NCI-H2029 treated with DMSO at 0.1 percent for 48 hours (cell line): ENCODE results near the gene ARHGAP15.

Source experiments
- DNase-seq: peaks from one replicate; lab custom pipeline; 2025; lab: John Stamatoyannopoulos, UW

Gene ARHGAP15

GRCh38 chr2:143768991-143769390 lies 639.8 kb downstream of the ARHGAP15 start:
- DNase-seq, result no peak

GRCh38 chr2:143771939-143772338 lies 642.7 kb downstream of the ARHGAP15 start:
- DNase-seq, result no peak

- DNase-seq, result no peak
Measured at GRCh38 chr2:143776526-143777297, 647.5 kb downstream of the ARHGAP15 start.

- DNase-seq, result no peak
Measured at GRCh38 chr2:143779021-143779420, 649.8 kb downstream of the ARHGAP15 start.

- no peak for DNase-seq
Measured at GRCh38 chr2:143786026-143786765, 657.0 kb downstream of the ARHGAP15 start.

- no peak for DNase-seq
Measured at GRCh38 chr2:143787674-143788073, 658.5 kb downstream of the ARHGAP15 start.

- no peak for DNase-seq
Measured at GRCh38 chr2:143792602-143793001, 663.4 kb downstream of the ARHGAP15 start.

GRCh38 chr2:143793381-143793780 lies 664.2 kb downstream of the ARHGAP15 start:
- DNase-seq, result no peak

- DNase-seq, result no peak
Measured at GRCh38 chr2:143796051-143796450, 666.8 kb downstream of the ARHGAP15 start.

GRCh38 chr2:143801561-143801960 lies 672.3 kb downstream of the ARHGAP15 start:
- no peak for DNase-seq

GRCh38 chr2:143802242-143802641 lies 673.0 kb downstream of the ARHGAP15 start:
- DNase-seq, result no peak

- DNase-seq, result no peak
Measured at GRCh38 chr2:143802871-143803650, 673.8 kb downstream of the ARHGAP15 start.

- DNase-seq, result no peak
Measured at GRCh38 chr2:143803936-143804335, 674.7 kb downstream of the ARHGAP15 start.

- DNase-seq, result no peak
Measured at GRCh38 chr2:143805666-143806065, 676.4 kb downstream of the ARHGAP15 start.

- DNase-seq, result no peak
Measured at GRCh38 chr2:143807192-143807591, 678.0 kb downstream of the ARHGAP15 start.

GRCh38 chr2:143807671-143808070 lies 678.5 kb downstream of the ARHGAP15 start:
- no peak for DNase-seq

GRCh38 chr2:143808166-143808565 lies 678.9 kb downstream of the ARHGAP15 start:
- DNase-seq, result no peak

- no peak for DNase-seq
Measured at GRCh38 chr2:143815082-143815481, 685.9 kb downstream of the ARHGAP15 start.

GRCh38 chr2:143816916-143817315 lies 687.7 kb downstream of the ARHGAP15 start:
- DNase-seq, result no peak
